ENCODE data around the gene MAMDC2. TPM values are rescaled to one million over a fixed set of nuclear protein-coding genes. Genes with fewer than 3 reads are reported as not detected.

MAMDC2 gene

GRCh38 chr9:70263421-70263820, 219.8 kb downstream of the MAMDC2 start:
- H2BK120ac ChIP-seq (ENCODE audit: low read depth, low read length) = no peak overlapping the region
- H3K9ac ChIP-seq (ENCODE audit: low read length) = peak overlapping the region; percentile 61
- no peak overlapping the region for H3K14ac ChIP-seq (ENCODE audit: low read length in 2 of 2)
- DNase-seq = peak; percentile 54
- no peak overlapping the region for H3K23ac ChIP-seq (ENCODE audit: low read length in 2 of 2)
- H4K8ac ChIP-seq (ENCODE audit: low read length) = no peak overlapping the region
- no peak overlapping the region for H2BK12ac ChIP-seq (ENCODE audit: low read length in 2 of 2)
- H3K4me2 ChIP-seq (ENCODE audit: low read length, poor library complexity, severe bottlenecking) = no peak overlapping the region
- H3K79me1 ChIP-seq (replicated peaks; ENCODE audit: low read length, poor library complexity, severe bottlenecking) = peaks cover 1% of the 10 kb centered on the region
- H2BK15ac ChIP-seq (ENCODE audit: low read depth, poor library complexity, severe bottlenecking) = no peak overlapping the region
- no peaks in the 10 kb centered on the region for H3K27me3 ChIP-seq (ENCODE audit: control insufficient read depth in 1 of 2, insufficient read depth in 1 of 2, low read length in 2 of 2)
- no peak overlapping the region for H2AFZ ChIP-seq (ENCODE audit: low read depth, low read length)
- no peak overlapping the region for H3K27ac ChIP-seq (ENCODE audit: low read length, poor library complexity, severe bottlenecking)
- peak overlapping the region in 1 of 2 experiments; percentile 19 for H3K4me3 ChIP-seq (ENCODE audit: insufficient read depth in 1 of 2, low read depth in 1 of 2, low read length in 2 of 2)
- no peak overlapping the region for H3K4ac ChIP-seq (ENCODE audit: low read depth in 1 of 2, low read length in 2 of 2)
- peaks cover 4 to 58% of the 10 kb centered on the region in 2 experiments for H3K36me3 ChIP-seq (ENCODE audit: control insufficient read depth in 1 of 2, insufficient read depth in 2 of 2, low read depth in 1 of 2, low read length in 2 of 2)
- H2AK5ac ChIP-seq (ENCODE audit: low read length, severe bottlenecking) = no peak overlapping the region
- H3K4me1 ChIP-seq (ENCODE audit: control insufficient read depth, insufficient read depth, low read depth, low read length) = peaks cover 10% of the 10 kb centered on the region
- no peak overlapping the region for H4K91ac ChIP-seq (ENCODE audit: low read length)
- no CpG with 5 or more reads among the region's 1 CpG for WGBS
- H3K9me3 ChIP-seq (ENCODE audit: control insufficient read depth, low read length) = no peaks in the 10 kb centered on the region
- H2BK5ac ChIP-seq (ENCODE audit: low read depth, low read length, poor library complexity, severe bottlenecking) = no peak overlapping the region
- peak overlapping the region in 1 of 2 experiments; percentile 11 for H3K18ac ChIP-seq (ENCODE audit: low read depth in 1 of 2, low read length in 2 of 2)

Small RNAs within 50 kb of the gene (small RNA-seq; reads per million reads assigned to genes)
- gene RNU2-5P (ENCODE audit: low read depth) = not detected
